Neural progenitor cell (in vitro differentiated cells): ENCODE measurements around the gene ZFAND3. TPM values are rescaled to one million over a fixed set of nuclear protein-coding genes. Genes with fewer than 3 reads are reported as not detected.

ENCODE experiments used
- DNase-seq: peaks from one replicate; pipeline ENCODE4 v3.0.0-alpha.2; 2016; ENCODE audit warnings: low spot score
- H2AFZ ChIP-seq: fragments of 200-600 bp; sonication (generic); replicated peaks from 2 replicates; pipeline ENCODE4 v1.6.1; 2016; ENCODE audit warnings: antibody characterized with exemption
- H3F3A ChIP-seq: fragments of 200-600 bp; sonication (generic); 2 replicates; pipeline ENCODE4 v1.6.1; 2016; ENCODE audit warnings: antibody characterized with exemption, low read depth
- H3K27ac ChIP-seq: fragments of 200-600 bp; sonication (generic); 2 replicates; pipeline ENCODE4 v1.5.1; 2016; ENCODE audit warnings: mild to moderate bottlenecking
- H3K27me3 ChIP-seq: fragments of 200-600 bp; sonication (generic); 2 replicates; pipeline ENCODE4 v1.6.1; 2016; ENCODE audit warnings: mild to moderate bottlenecking, moderate library complexity
- H3K36me3 ChIP-seq: fragments of 200-600 bp; sonication (generic); 2 replicates; pipeline ENCODE4 v1.5.1; 2016
- H3K4me1 ChIP-seq: fragments of 200-600 bp; sonication (generic); 2 replicates; pipeline ENCODE4 v1.6.1; 2016; ENCODE audit warnings: mixed run types
- H3K4me2 ChIP-seq: fragments of 200-600 bp; sonication (generic); 2 replicates; pipeline ENCODE4 v1.6.1; 2016
- H3K4me3 ChIP-seq: fragments of 200-600 bp; sonication (generic); 2 replicates; pipeline ENCODE4 v1.5.1; 2016
- H3K79me2 ChIP-seq: fragments of 200-600 bp; sonication (generic); 2 replicates; pipeline ENCODE4 v1.6.1; 2016; ENCODE audit warnings: low read depth
- H3K9ac ChIP-seq: fragments of 200-600 bp; sonication (generic); 2 replicates; pipeline ENCODE4 v1.6.1; 2016
- H3K9me3 ChIP-seq: fragments of 200-600 bp; sonication (generic); 2 replicates; pipeline ENCODE4 v1.5.1; 2016; ENCODE audit warnings: low read depth
- H4K20me1 ChIP-seq: fragments of 200-600 bp; sonication (generic); 2 replicates; pipeline ENCODE4 v1.6.1; 2016; ENCODE audit warnings: low read depth
- H3K27ac Mint-ChIP-seq: 3 replicates; pipeline ENCODE4 v1.8.0; 2021; ENCODE audit warnings: mixed read lengths
- H3K27me3 Mint-ChIP-seq: 2 replicates; pipeline ENCODE4 v1.8.0; 2022; ENCODE audit warnings: low read depth, mild to moderate bottlenecking, inconsistent platforms, moderate library complexity, mixed read lengths; ENCODE audit not compliant: insufficient read depth
- H3K36me3 Mint-ChIP-seq: 3 replicates; pipeline ENCODE4 v1.8.0; 2021; ENCODE audit warnings: mixed read lengths
- H3K4me1 Mint-ChIP-seq: 3 replicates; pipeline ENCODE4 v1.8.0; 2021; ENCODE audit warnings: mixed read lengths
- H3K4me3 Mint-ChIP-seq: 3 replicates; pipeline ENCODE4 v1.8.0; 2021; ENCODE audit warnings: mild to moderate bottlenecking, moderate library complexity, mixed read lengths
- H3K9me3 Mint-ChIP-seq: 3 replicates; pipeline ENCODE4 v1.8.0; 2020; ENCODE audit warnings: mixed read lengths
- EZH2 ChIP-seq: fragments of 200-600 bp; sonication (generic); IDR thresholded peaks from 2 replicates; pipeline ENCODE4 v1.6.1; 2017; ENCODE audit warnings: antibody characterized with exemption, mild to moderate bottlenecking, moderate library complexity
- EZH2phosphoT487 ChIP-seq: fragments of 200-600 bp; sonication (generic); IDR thresholded peaks from 2 replicates; pipeline ENCODE4 v1.6.1; 2017; ENCODE audit warnings: antibody characterized with exemption
- total RNA-seq: library from RNA; depleted of rRNA; stranded (reverse); fragments of >200 nt; gene quantifications from 2 replicates; pipeline ENCODE4 v1.2.3, GENCODE V29; 2015; ENCODE audit warnings: low replicate concordance
- TF ChIP-seq, protein P1 (sequence below): fragments of 200-600 bp; sonication (generic); IDR thresholded peaks from 2 replicates; pipeline ENCODE4 v1.5.1; 2017; ENCODE audit warnings: antibody characterized with exemption, mild to moderate bottlenecking

The ZFAND3 gene
- total RNA-seq, 1 donor from 2014 or later = 24.3 TPM

- Histone ChIP-seq H3K4me3 (no peak overlapping the region), H3K27me3 (no peaks in the 10 kb centered on the region), H2AFZ (no peak overlapping the region), H3K27ac (no peak overlapping the region), H3K36me3 (no peaks in the 10 kb centered on the region), H3K9ac (no peak overlapping the region), H3K9me3 (no peaks in the 10 kb centered on the region), H3K4me1 (peaks cover 36% of the 10 kb centered on the region), H3K4me2 (no peak overlapping the region), H3K79me2 (peaks cover 80% of the 10 kb centered on the region), H3F3A (peaks cover 14% of the 10 kb centered on the region), H4K20me1 (peaks cover 82% of the 10 kb centered on the region)
- H3K9me3 Mint-ChIP-seq = no peaks in the 10 kb centered on the region
- TF ChIP-seq EZH2 (no peak), EZH2phosphoT487 (no peak)
- TF ChIP-seq, protein P1, sequence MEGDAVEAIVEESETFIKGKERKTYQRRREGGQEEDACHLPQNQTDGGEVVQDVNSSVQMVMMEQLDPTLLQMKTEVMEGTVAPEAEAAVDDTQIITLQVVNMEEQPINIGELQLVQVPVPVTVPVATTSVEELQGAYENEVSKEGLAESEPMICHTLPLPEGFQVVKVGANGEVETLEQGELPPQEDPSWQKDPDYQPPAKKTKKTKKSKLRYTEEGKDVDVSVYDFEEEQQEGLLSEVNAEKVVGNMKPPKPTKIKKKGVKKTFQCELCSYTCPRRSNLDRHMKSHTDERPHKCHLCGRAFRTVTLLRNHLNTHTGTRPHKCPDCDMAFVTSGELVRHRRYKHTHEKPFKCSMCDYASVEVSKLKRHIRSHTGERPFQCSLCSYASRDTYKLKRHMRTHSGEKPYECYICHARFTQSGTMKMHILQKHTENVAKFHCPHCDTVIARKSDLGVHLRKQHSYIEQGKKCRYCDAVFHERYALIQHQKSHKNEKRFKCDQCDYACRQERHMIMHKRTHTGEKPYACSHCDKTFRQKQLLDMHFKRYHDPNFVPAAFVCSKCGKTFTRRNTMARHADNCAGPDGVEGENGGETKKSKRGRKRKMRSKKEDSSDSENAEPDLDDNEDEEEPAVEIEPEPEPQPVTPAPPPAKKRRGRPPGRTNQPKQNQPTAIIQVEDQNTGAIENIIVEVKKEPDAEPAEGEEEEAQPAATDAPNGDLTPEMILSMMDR = no peak
- peaks cover 9% of the 10 kb centered on the region for H3K4me1 Mint-ChIP-seq
- no peaks in the 10 kb centered on the region for H3K27me3 Mint-ChIP-seq
- H3K27ac Mint-ChIP-seq = no peak overlapping the region
- no peak for DNase-seq
- no peak overlapping the region for H3K4me3 Mint-ChIP-seq
- H3K36me3 Mint-ChIP-seq = no peaks in the 10 kb centered on the region
Measured at GRCh38 chr6:37941871-37942270, 122.3 kb downstream of the ZFAND3 start.

DNA sequence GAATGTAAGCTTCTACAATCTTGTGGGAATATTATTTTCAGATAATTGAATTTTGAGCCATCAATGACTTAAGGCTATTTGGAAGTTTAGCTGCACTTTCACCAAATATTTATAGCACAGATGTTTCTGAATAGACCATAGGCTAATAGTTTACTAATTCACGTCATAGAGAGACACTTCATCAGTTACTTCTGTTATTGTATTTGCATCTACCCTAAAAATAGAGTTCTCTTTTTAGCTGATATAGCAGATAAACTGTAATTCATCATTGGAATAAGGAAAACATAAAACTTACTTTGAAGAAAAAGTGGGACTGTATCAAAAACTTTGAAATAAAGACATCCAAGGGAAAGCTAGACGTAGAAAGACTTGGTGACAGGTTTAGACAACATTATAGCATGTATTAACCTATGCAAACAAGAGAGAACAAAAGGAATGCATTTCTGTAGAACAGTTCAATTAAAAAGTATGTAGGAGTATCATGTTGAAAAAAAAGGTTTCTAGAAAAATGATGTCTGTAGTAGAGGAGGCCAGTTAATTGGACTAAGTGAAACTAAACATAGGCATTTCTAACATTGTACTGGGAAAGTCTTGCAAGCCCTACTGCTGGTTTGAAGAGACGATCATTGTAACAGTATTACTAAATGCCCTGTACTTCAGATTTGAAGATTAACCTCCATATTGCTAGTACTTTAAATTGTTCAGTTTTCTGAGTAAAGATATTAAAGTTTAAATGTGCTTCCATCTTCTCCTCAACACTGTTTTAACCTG is 123.3 kb downstream of the ZFAND3 start:
- no peaks in the 10 kb centered on the region for H3K9me3 Mint-ChIP-seq
- peaks cover 89% of the 10 kb centered on the region for H3K79me2 ChIP-seq
- peaks cover 34% of the 10 kb centered on the region for H3K4me1 ChIP-seq
- peaks cover 75% of the 10 kb centered on the region for H4K20me1 ChIP-seq
- DNase-seq = no peak
- no peak overlapping the region for H3K4me3 ChIP-seq
- H3K36me3 ChIP-seq = peaks cover under 1% of the 10 kb centered on the region
- H3K4me2 ChIP-seq = no peak overlapping the region
- peaks cover 14% of the 10 kb centered on the region for H3F3A ChIP-seq
- H3K9me3 ChIP-seq = no peaks in the 10 kb centered on the region
- H2AFZ ChIP-seq = no peak overlapping the region
- H3K36me3 Mint-ChIP-seq = no peaks in the 10 kb centered on the region
- TF ChIP-seq EZH2phosphoT487 = no peak
- TF ChIP-seq, protein P1 = no peak
- no peak for TF ChIP-seq EZH2
- H3K27me3 ChIP-seq = no peaks in the 10 kb centered on the region
- H3K27ac ChIP-seq = no peak overlapping the region
- no peak overlapping the region for H3K27ac Mint-ChIP-seq
- no peak overlapping the region for H3K9ac ChIP-seq
- H3K4me1 Mint-ChIP-seq = peaks cover 6% of the 10 kb centered on the region
- no peaks in the 10 kb centered on the region for H3K27me3 Mint-ChIP-seq
- no peak overlapping the region for H3K4me3 Mint-ChIP-seq

DNA sequence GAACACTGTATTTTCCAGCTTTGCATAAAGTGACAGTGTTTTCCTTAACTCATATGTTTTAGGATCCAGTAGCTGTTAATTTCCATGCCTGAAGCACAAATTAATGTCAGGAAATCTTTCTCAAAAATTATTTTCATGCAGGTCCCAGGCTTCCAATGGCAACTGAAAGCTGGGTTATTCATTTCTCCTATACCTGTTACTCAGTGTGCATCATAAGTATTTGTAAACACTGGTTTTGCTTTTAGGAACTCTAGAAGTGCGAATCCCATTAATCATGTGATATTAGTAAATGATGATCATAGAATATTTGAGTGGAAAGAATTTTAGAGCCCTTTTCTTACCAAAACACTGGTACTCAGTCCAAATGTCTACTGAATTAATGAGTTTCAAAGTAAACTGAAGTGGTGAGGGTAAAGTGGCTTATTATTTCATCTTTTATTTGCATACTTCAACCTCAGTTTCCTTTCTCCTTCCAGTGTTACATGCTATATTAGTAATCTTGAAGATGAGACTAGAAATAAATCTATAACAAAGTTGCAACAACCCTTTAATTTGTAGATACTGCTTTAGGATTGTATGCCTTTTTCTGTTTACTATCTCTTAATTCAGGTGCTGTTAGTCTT is 124.0 kb downstream of the ZFAND3 start:
- H3K36me3 Mint-ChIP-seq = no peaks in the 10 kb centered on the region
- peaks cover 5% of the 10 kb centered on the region for H3K4me1 Mint-ChIP-seq
- Histone ChIP-seq H4K20me1 (peaks cover 67% of the 10 kb centered on the region), H3K9me3 (no peaks in the 10 kb centered on the region), H3K27me3 (no peaks in the 10 kb centered on the region), H3K36me3 (peaks cover 6% of the 10 kb centered on the region), H3K4me2 (no peak overlapping the region), H3K4me3 (no peak overlapping the region), H3F3A (peaks cover 14% of the 10 kb centered on the region), H3K9ac (no peak overlapping the region), H3K27ac (no peak overlapping the region), H3K79me2 (peaks cover 89% of the 10 kb centered on the region), H2AFZ (no peak overlapping the region), H3K4me1 (peaks cover 26% of the 10 kb centered on the region)
- no peaks in the 10 kb centered on the region for H3K27me3 Mint-ChIP-seq
- no peak overlapping the region for H3K27ac Mint-ChIP-seq
- H3K9me3 Mint-ChIP-seq = peaks cover 3% of the 10 kb centered on the region
- TF ChIP-seq EZH2 (no peak), EZH2phosphoT487 (no peak)
- TF ChIP-seq, protein P1 = no peak
- H3K4me3 Mint-ChIP-seq = no peak overlapping the region
- DNase-seq = no peak
